Smooth muscle cell (in vitro differentiated cells): ENCODE data around the gene TRIM60. TPM values are rescaled to one million over a fixed set of nuclear protein-coding genes. Genes with fewer than 3 reads are reported as not detected.

Source experiments
- DNase-seq: peaks from one replicate; lab custom pipeline; 2025; ENCODE audit not compliant: unreplicated experiment; lab: John Stamatoyannopoulos, UW
- H2AFZ ChIP-seq: fragments of 200-600 bp; sonication (generic); 2 replicates; pipeline ENCODE4 v1.6.0; 2016; ENCODE audit warnings: antibody characterized with exemption, low read depth, mild to moderate bottlenecking
- H3F3A ChIP-seq: fragments of 200-600 bp; sonication (generic); 2 replicates; pipeline ENCODE4 v1.6.0; 2017; ENCODE audit warnings: antibody characterized with exemption, low read depth
- H3K27ac ChIP-seq: fragments of 200-600 bp; sonication (generic); 2 replicates; pipeline ENCODE4 v1.5.1; 2016; ENCODE audit warnings: low read depth, mild to moderate bottlenecking
- H3K27me3 ChIP-seq: fragments of 200-600 bp; sonication (generic); 2 replicates; pipeline ENCODE4 v1.6.1; 2016; ENCODE audit warnings: low read depth, mild to moderate bottlenecking
- H3K36me3 ChIP-seq: fragments of 200-600 bp; sonication (generic); 2 replicates; pipeline ENCODE4 v1.5.1; 2016; ENCODE audit warnings: low read depth
- H3K4me1 ChIP-seq: fragments of 200-600 bp; sonication (generic); 2 replicates; pipeline ENCODE4 v1.5.1; 2016; ENCODE audit warnings: low read depth
- H3K4me2 ChIP-seq: fragments of 200-600 bp; sonication (generic); 2 replicates; pipeline ENCODE4 v1.6.0; 2016; ENCODE audit warnings: mild to moderate bottlenecking
- H3K4me3 ChIP-seq: fragments of 200-600 bp; sonication (generic); 2 replicates; pipeline ENCODE4 v1.5.1; 2016; ENCODE audit warnings: mild to moderate bottlenecking
- H3K79me2 ChIP-seq: fragments of 200-600 bp; sonication (generic); 2 replicates; pipeline ENCODE4 v1.6.0; 2016; ENCODE audit warnings: low read depth, mild to moderate bottlenecking
- H3K9ac ChIP-seq: fragments of 200-600 bp; sonication (generic); 2 replicates; pipeline ENCODE4 v1.6.0; 2016; ENCODE audit warnings: low read depth
- H3K9me3 ChIP-seq: fragments of 200-600 bp; sonication (generic); replicated peaks from 2 replicates; pipeline ENCODE4 v1.5.1; 2016; ENCODE audit warnings: low read depth
- H4K20me1 ChIP-seq: fragments of 200-600 bp; sonication (generic); 2 replicates; pipeline ENCODE4 v1.6.0; 2016; ENCODE audit warnings: low read depth
- WGBS: methylation state at CpG from one replicate; pipeline ENCODE4 v1.1.7; 2016; ENCODE audit warnings: low lambda C conversion rate; 5-methylcytosine and 5-hydroxymethylcytosine counted together
- polyA plus RNA-seq: library from polyadenylated mRNA; unstranded; fragments of >200 nt; fragmentation: Nextera tagmentation; extraction: Ambion mirVana; gene quantifications from 2 replicates; pipeline ENCODE4 v1.2.1, GENCODE V29; 2016
- total RNA-seq: library from RNA; depleted of rRNA; stranded (reverse); fragments of >200 nt; gene quantifications from 2 replicates; pipeline ENCODE4 v1.2.3, GENCODE V29; 2014
- TF ChIP-seq, protein P1 (sequence below): fragments of 200-600 bp; sonication (generic); IDR thresholded peaks from 2 replicates; pipeline ENCODE4 v1.5.1; 2017; ENCODE audit warnings: borderline replicate concordance, mild to moderate bottlenecking, antibody characterized with exemption; ENCODE audit not compliant: insufficient read depth, poor library complexity, severe bottlenecking

TRIM60 gene
- total and polyA plus RNA-seq, 2 experiments from 2014 or later = not detected

DNA sequence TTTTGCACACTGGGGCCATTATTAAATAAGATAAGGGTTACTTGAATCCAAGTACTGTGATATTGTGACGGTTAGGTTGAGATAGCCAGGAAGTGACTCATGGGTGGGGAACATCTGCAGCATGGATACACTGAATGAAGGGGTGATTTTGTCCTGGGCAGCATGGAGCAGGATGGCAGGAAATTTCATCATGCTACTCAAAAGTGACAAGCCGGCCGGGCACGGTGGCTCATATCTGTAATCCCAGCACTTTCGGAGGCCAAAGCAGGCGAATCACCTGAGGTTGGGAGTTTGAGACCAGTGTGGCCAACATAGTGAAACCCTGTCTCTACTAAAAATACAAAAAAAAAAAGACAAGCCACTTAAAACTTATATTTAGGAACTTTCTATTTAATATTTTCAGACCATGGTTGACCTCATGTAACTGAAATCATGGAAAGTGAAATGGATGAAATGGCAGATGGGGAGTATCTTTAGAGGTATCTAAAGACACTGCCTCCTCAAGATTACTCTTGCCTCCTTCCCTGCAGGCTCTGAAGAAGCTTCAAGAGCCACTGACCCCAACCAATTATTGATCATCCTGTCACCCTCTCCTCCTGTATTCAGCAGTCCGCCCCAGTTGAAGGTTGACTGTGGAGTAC is 3.9 kb upstream of the TRIM60 start:
- DNase-seq = no peak
- TF ChIP-seq, protein P1, sequence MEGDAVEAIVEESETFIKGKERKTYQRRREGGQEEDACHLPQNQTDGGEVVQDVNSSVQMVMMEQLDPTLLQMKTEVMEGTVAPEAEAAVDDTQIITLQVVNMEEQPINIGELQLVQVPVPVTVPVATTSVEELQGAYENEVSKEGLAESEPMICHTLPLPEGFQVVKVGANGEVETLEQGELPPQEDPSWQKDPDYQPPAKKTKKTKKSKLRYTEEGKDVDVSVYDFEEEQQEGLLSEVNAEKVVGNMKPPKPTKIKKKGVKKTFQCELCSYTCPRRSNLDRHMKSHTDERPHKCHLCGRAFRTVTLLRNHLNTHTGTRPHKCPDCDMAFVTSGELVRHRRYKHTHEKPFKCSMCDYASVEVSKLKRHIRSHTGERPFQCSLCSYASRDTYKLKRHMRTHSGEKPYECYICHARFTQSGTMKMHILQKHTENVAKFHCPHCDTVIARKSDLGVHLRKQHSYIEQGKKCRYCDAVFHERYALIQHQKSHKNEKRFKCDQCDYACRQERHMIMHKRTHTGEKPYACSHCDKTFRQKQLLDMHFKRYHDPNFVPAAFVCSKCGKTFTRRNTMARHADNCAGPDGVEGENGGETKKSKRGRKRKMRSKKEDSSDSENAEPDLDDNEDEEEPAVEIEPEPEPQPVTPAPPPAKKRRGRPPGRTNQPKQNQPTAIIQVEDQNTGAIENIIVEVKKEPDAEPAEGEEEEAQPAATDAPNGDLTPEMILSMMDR = no peak
- Histone ChIP-seq H3K27ac (no peak overlapping the region), H3K4me3 (no peak overlapping the region), H3K36me3 (no peaks in the 10 kb centered on the region), H4K20me1 (no peaks in the 10 kb centered on the region), H3K4me1 (no peaks in the 10 kb centered on the region), H3K9me3 (no peaks in the 10 kb centered on the region), H3K4me2 (no peak overlapping the region), H3K27me3 (no peaks in the 10 kb centered on the region), H3F3A (no peaks in the 10 kb centered on the region), H3K79me2 (no peaks in the 10 kb centered on the region), H2AFZ (no peak overlapping the region), H3K9ac (no peak overlapping the region)
- 59% methylated on average over 7 of the region's 7 CpGs for WGBS

DNA sequence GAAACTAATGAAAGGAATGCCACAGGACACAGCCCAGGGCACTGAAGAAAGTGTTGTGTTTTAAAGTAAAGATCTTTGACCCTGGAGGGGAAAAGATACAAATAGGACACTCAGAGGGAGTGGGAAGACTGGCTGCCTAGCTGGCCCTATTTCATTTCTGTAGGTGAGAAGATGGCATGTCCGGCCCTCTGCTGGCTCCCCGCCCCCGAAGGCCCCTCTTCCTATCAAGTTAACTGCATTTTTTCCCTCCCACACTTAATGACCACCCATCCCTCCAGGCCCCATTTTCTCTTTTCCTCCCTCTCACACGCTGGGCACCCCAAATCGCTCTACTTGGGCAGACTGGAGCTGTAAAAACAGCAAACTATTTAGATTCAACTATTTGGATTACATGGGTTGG is 16.4 kb downstream of the TRIM60 start:
- Histone ChIP-seq H3K4me3 (no peak overlapping the region), H3K4me2 (no peak overlapping the region), H4K20me1 (no peaks in the 10 kb centered on the region), H3K36me3 (no peaks in the 10 kb centered on the region), H3K27ac (no peak overlapping the region), H3K4me1 (no peaks in the 10 kb centered on the region), H3K79me2 (no peaks in the 10 kb centered on the region), H3K9me3 (no peaks in the 10 kb centered on the region), H3K9ac (no peak overlapping the region), H3F3A (no peaks in the 10 kb centered on the region), H3K27me3 (no peaks in the 10 kb centered on the region), H2AFZ (no peak overlapping the region)
- no peak for DNase-seq
- WGBS = 73% methylated on average over 5 of the region's 5 CpGs
- TF ChIP-seq, protein P1 = no peak

- H3K4me2 ChIP-seq = no peak overlapping the region
- H3K4me3 ChIP-seq = no peak overlapping the region
- no peak overlapping the region for H3K27ac ChIP-seq
- H3F3A ChIP-seq = no peaks in the 10 kb centered on the region
- H3K9me3 ChIP-seq = no peaks in the 10 kb centered on the region
- H3K9ac ChIP-seq = no peak overlapping the region
- no peak for DNase-seq
- no peaks in the 10 kb centered on the region for H3K4me1 ChIP-seq
- no peaks in the 10 kb centered on the region for H3K36me3 ChIP-seq
- H3K27me3 ChIP-seq = no peaks in the 10 kb centered on the region
- H4K20me1 ChIP-seq = no peaks in the 10 kb centered on the region
- no peak overlapping the region for H2AFZ ChIP-seq
- 48% methylated on average over 3 of the region's 3 CpGs for WGBS
- TF ChIP-seq, protein P1 = no peak
- H3K79me2 ChIP-seq = no peaks in the 10 kb centered on the region
Observed at GRCh38 chr4:165052627-165053026, 20.8 kb downstream of the TRIM60 start.

DNA sequence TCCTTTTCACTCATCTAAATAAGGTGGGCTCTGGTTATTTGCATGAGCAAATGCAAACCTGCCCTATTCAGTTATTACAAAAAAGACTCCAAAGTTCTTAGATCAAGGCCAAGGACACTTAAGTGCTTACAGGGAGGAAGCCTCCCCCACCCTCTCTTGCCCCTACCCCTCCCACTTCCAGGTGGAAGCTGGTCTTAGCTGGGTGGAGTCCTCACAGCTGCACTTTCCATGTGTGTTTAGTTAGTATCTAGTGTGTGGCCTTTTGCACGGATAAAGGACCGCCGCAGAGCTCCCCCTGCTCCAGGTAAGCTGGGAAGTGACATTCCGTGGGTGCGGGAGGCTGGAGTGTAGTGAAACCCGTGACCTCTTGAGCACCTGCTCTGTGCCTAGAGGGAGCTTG is 21.8 kb downstream of the TRIM60 start, which contains the start of gene TRIM75:
Gene TRIM75, plus strand, starts transcription at position 222 of the 400 bp plus-strand sequence. CDS start 5,282 bp downstream, outside the sequence.
- 96% methylated on average over 6 of the region's 6 CpGs for WGBS
- no peak within 1 kb of the TSS for H3K4me3 ChIP-seq
- DNase-seq = no peak
- H3K79me2 ChIP-seq = no peaks in the 10 kb centered on the region
- H3K9me3 ChIP-seq = no peaks in the 10 kb centered on the region
- H3K36me3 ChIP-seq = no peaks in the 10 kb centered on the region
- TF ChIP-seq, protein P1 = no peak
- H3K27ac ChIP-seq = no peak within 1 kb of the TSS
- no peaks in the 10 kb centered on the region for H3K4me1 ChIP-seq
- no peaks in the 10 kb centered on the region for H3K27me3 ChIP-seq
- no peak within 1 kb of the TSS for H3K4me2 ChIP-seq
- H4K20me1 ChIP-seq = no peaks in the 10 kb centered on the region
- H3F3A ChIP-seq = no peaks in the 10 kb centered on the region
- H2AFZ ChIP-seq = no peak within 1 kb of the TSS
- no peak within 1 kb of the TSS for H3K9ac ChIP-seq
